HepG2 (cell line): ENCODE measurements around the gene CTF1. TPM values are rescaled to one million over a fixed set of nuclear protein-coding genes. Genes with fewer than 3 reads are reported as not detected.

Source experiments
- CBX1 ChIP-seq: IDR thresholded peaks from one replicate; pipeline ENCODE4 v1.6.1; 2016; ENCODE audit warnings: antibody characterized with exemption, low read depth
- CENPX ChIP-seq: sonication (generic); formaldehyde crosslinking; IDR thresholded peaks from 2 replicates; pipeline ENCODE4 v1.9.0; 2021; ENCODE audit warnings: mild to moderate bottlenecking, missing genetic modification reagents, moderate library complexity
- EEA1 ChIP-seq: sonication (generic); formaldehyde crosslinking; IDR thresholded peaks from 2 replicates; pipeline ENCODE4 v1.5.1; 2020; ENCODE audit warnings: mild to moderate bottlenecking, missing genetic modification reagents, borderline replicate concordance
- GATAD2A ChIP-seq: IDR thresholded peaks from 2 replicates; pipeline ENCODE4 v1.6.1; 2016
- KDM2A ChIP-seq: sonication (generic); formaldehyde crosslinking; IDR thresholded peaks from 2 replicates; pipeline ENCODE4 v1.4.0; 2020; ENCODE audit warnings: low read depth, missing genetic modification reagents, borderline replicate concordance
- MEIS1 ChIP-seq: sonication (generic); formaldehyde crosslinking; IDR thresholded peaks from 2 replicates; pipeline ENCODE4 v1.9.0; 2021; ENCODE audit warnings: mild to moderate bottlenecking, missing genetic modification reagents, moderate library complexity, borderline replicate concordance
- MXD4 ChIP-seq: IDR thresholded peaks from 2 replicates; pipeline ENCODE4 v1.6.1; 2016; ENCODE audit warnings: mild to moderate bottlenecking, missing biosample characterization, missing genetic modification reagents
- RFX1 ChIP-seq: fragments of 450-650 bp; IDR thresholded peaks from 2 replicates; pipeline ENCODE4 v1.6.1; 2017
- SALL2 ChIP-seq: sonication (generic); formaldehyde crosslinking; IDR thresholded peaks from 2 replicates; pipeline ENCODE4 v1.8.1; 2023; ENCODE audit warnings: mild to moderate bottlenecking, missing genetic modification reagents, inconsistent platforms
- YEATS4 ChIP-seq: sonication (generic); formaldehyde crosslinking; IDR thresholded peaks from 2 replicates; pipeline ENCODE4 v1.4.0; 2020; ENCODE audit warnings: missing genetic modification reagents, borderline replicate concordance
- ZIK1 ChIP-seq: sonication (generic); formaldehyde crosslinking; IDR thresholded peaks from 2 replicates; pipeline ENCODE4 v1.5.0; 2020; ENCODE audit warnings: mild to moderate bottlenecking, low read depth, missing genetic modification reagents, borderline replicate concordance
- ZNF20 ChIP-seq: sonication (generic); formaldehyde crosslinking; IDR thresholded peaks from 2 replicates; pipeline ENCODE4 v1.4.0; 2020; ENCODE audit warnings: mild to moderate bottlenecking, moderate library complexity, missing genetic modification reagents
- ZNF354B ChIP-seq: sonication (generic); formaldehyde crosslinking; IDR thresholded peaks from 2 replicates; pipeline ENCODE4 v1.8.0; 2022; ENCODE audit warnings: mild to moderate bottlenecking, missing genetic modification reagents
- ZNF570 ChIP-seq: sonication (generic); formaldehyde crosslinking; IDR thresholded peaks from 2 replicates; pipeline ENCODE4 v1.4.0; 2020; ENCODE audit warnings: mild to moderate bottlenecking, missing genetic modification reagents, borderline replicate concordance
- ZNF619 ChIP-seq: sonication (generic); formaldehyde crosslinking; IDR thresholded peaks from 2 replicates; pipeline ENCODE4 v1.4.0; 2020; ENCODE audit warnings: mild to moderate bottlenecking, missing genetic modification reagents
- ZNF773 ChIP-seq: sonication (generic); formaldehyde crosslinking; IDR thresholded peaks from 2 replicates; pipeline ENCODE4 v1.4.0; 2020; ENCODE audit warnings: missing genetic modification reagents, borderline replicate concordance
- ZNF788 ChIP-seq: sonication (generic); formaldehyde crosslinking; IDR thresholded peaks from 2 replicates; pipeline ENCODE4 v1.5.0; 2020; ENCODE audit warnings: mild to moderate bottlenecking, missing genetic modification reagents, borderline replicate concordance
- ZSCAN21 ChIP-seq: sonication (generic); formaldehyde crosslinking; IDR thresholded peaks from 2 replicates; pipeline ENCODE4 v1.8.0; 2022; ENCODE audit warnings: mild to moderate bottlenecking, missing genetic modification reagents, moderate library complexity, borderline replicate concordance
- polyA plus RNA-seq, 8 experiments: library from polyadenylated mRNA; depleted of rRNA in 3 of 8; stranded (reverse) in 7 of 8; unstranded in 1 of 8; fragments of >200 nt; fragmentation: Illumina TruSeq in 4 of 8; extraction: Trizol in 4 of 8; gene quantifications; 2 replicates each; pipeline versions ENCODE4 v1.2.1 to v1.2.3, GENCODE V29; 2011 to 2016; ENCODE audit warnings: low read depth in 4 of 8, missing spikeins in 1 of 8, mixed read lengths in 1 of 8; ENCODE audit not compliant: insufficient read depth in 1 of 8
- total RNA-seq, 5 experiments: library from RNA; depleted of rRNA; stranded (reverse); fragments of >200 nt; fragmentation: Illumina TruSeq; extraction: Trizol; gene quantifications; 2 replicates each; pipeline ENCODE4 v1.2.3, GENCODE V29; 2016; ENCODE audit warnings: low read depth in 1 of 5
- TF ChIP-seq, protein P1 (sequence below): sonication (generic); formaldehyde crosslinking; IDR thresholded peaks from 2 replicates; pipeline ENCODE4 v1.4.0; 2020; ENCODE audit warnings: missing genetic modification reagents
- TF ChIP-seq, protein P2 (sequence below): sonication (generic); formaldehyde crosslinking; IDR thresholded peaks from 2 replicates; pipeline ENCODE4 v1.5.1; 2020; ENCODE audit warnings: mild to moderate bottlenecking, missing genetic modification reagents
- TF ChIP-seq, protein P3 (sequence below): sonication (generic); formaldehyde crosslinking; IDR thresholded peaks from 2 replicates; pipeline ENCODE4 v1.4.0; 2020; ENCODE audit warnings: missing genetic modification reagents

Gene CTF1
- total and polyA plus RNA-seq, 2 of the 13 experiments (the other 11 are each of a cell fraction or from before 2014, with no cell fraction given) = 0.13 to 1.8 TPM

DNA sequence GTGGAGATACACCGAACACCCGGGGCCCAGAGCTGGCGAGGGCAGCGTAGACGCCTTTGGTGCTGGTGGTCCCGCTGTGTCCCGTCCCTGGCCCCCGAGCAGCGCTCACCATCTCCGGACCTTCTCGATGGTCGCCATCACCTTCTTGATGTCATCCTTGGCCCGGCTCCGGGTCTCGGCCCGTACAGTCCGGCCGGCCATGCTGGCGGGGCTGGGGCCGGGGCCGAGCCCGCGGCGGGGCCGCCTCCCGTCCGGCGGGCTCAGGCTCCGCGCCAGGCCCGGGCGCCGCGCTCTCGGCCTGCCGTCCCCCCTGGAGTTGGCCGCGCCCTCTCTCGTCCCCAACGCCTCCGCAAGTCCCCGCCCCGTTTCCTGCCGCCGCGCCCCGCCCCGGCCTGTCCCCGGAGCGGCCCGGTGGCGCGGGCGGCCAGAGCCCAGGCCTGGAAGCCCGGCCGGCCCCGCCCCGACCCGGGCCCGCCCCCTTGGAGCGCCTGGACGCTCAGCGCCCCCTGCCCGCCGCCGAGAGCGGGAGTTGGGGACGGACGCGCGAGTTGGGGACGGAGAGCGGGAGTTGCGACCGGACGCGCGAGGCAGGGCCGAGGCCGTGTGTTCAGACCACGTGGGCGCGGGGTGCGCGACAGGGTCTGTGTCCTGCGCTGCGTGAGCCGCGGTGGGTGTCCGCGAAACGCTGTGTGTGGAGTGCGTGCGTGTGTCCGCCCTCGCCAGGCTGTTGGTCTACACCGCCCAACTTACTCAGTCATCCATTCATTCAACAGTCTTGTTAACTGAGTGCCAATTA, 2.5 kb upstream of the CTF1 start, which contains the start of gene BCL7C (continued):
- TF ChIP-seq, protein P1, sequence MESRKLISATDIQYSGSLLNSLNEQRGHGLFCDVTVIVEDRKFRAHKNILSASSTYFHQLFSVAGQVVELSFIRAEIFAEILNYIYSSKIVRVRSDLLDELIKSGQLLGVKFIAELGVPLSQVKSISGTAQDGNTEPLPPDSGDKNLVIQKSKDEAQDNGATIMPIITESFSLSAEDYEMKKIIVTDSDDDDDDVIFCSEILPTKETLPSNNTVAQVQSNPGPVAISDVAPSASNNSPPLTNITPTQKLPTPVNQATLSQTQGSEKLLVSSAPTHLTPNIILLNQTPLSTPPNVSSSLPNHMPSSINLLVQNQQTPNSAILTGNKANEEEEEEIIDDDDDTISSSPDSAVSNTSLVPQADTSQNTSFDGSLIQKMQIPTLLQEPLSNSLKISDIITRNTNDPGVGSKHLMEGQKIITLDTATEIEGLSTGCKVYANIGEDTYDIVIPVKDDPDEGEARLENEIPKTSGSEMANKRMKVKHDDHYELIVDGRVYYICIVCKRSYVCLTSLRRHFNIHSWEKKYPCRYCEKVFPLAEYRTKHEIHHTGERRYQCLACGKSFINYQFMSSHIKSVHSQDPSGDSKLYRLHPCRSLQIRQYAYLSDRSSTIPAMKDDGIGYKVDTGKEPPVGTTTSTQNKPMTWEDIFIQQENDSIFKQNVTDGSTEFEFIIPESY (CRISPR knock-in tag) = peak; percentile 83
- TF ChIP-seq, protein P2, sequence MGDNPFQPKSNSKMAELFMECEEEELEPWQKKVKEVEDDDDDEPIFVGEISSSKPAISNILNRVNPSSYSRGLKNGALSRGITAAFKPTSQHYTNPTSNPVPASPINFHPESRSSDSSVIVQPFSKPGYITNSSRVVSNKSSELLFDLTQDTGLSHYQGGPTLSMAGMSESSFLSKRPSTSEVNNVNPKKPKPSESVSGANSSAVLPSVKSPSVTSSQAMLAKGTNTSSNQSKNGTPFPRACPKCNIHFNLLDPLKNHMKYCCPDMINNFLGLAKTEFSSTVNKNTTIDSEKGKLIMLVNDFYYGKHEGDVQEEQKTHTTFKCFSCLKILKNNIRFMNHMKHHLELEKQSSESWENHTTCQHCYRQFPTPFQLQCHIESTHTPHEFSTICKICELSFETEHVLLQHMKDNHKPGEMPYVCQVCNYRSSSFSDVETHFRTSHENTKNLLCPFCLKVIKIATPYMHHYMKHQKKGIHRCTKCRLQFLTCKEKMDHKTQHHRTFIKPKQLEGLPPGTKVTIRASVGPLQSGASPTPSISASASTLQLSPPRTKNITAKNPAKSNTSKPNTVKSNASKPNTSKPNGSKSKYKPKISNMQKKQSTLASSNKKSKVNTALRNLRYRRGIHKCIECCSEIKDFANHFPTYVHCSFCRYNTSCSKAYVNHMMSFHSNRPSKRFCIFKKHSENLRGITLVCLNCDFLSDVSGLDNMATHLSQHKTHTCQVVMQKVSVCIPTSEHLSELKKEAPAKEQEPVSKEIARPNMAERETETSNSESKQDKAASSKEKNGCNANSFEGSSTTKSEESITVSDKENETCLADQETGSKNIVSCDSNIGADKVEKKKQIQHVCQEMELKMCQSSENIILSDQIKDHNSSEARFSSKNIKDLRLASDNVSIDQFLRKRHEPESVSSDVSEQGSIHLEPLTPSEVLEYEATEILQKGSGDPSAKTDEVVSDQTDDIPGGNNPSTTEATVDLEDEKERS (CRISPR knock-in tag) = peak; percentile 85
- TF ChIP-seq GATAD2A (CRISPR knock-in tag) = peak; percentile 70
- TF ChIP-seq RFX1 = no peak
- TF ChIP-seq MEIS1 (CRISPR knock-in tag) = peak; percentile 81
- TF ChIP-seq KDM2A (CRISPR knock-in tag) = peak; percentile 95
- TF ChIP-seq CENPX = no peak
- peak; percentile 98 for TF ChIP-seq MXD4 (CRISPR knock-in tag)
- TF ChIP-seq ZNF619 (CRISPR knock-in tag) = peak; percentile 93
- peak; percentile 99 for TF ChIP-seq ZNF773 (CRISPR knock-in tag)
- TF ChIP-seq SALL2 (CRISPR knock-in tag) = peak; percentile 93; the same call in 1 of the 2 replicates
- TF ChIP-seq ZSCAN21 (CRISPR knock-in tag) = peak; percentile 98
- no peak for TF ChIP-seq ZNF20 (CRISPR knock-in tag)
- TF ChIP-seq CBX1 = peak; percentile 79
- TF ChIP-seq ZIK1 = peak; percentile 98
- peak; percentile 86 for TF ChIP-seq YEATS4 (CRISPR knock-in tag)
- TF ChIP-seq ZNF354B (CRISPR knock-in tag) = no peak
- TF ChIP-seq ZNF788 (CRISPR knock-in tag) = peak; percentile 38; the same call in 1 of the 2 replicates
- TF ChIP-seq ZNF570 = no peak
- TF ChIP-seq, protein P3, sequence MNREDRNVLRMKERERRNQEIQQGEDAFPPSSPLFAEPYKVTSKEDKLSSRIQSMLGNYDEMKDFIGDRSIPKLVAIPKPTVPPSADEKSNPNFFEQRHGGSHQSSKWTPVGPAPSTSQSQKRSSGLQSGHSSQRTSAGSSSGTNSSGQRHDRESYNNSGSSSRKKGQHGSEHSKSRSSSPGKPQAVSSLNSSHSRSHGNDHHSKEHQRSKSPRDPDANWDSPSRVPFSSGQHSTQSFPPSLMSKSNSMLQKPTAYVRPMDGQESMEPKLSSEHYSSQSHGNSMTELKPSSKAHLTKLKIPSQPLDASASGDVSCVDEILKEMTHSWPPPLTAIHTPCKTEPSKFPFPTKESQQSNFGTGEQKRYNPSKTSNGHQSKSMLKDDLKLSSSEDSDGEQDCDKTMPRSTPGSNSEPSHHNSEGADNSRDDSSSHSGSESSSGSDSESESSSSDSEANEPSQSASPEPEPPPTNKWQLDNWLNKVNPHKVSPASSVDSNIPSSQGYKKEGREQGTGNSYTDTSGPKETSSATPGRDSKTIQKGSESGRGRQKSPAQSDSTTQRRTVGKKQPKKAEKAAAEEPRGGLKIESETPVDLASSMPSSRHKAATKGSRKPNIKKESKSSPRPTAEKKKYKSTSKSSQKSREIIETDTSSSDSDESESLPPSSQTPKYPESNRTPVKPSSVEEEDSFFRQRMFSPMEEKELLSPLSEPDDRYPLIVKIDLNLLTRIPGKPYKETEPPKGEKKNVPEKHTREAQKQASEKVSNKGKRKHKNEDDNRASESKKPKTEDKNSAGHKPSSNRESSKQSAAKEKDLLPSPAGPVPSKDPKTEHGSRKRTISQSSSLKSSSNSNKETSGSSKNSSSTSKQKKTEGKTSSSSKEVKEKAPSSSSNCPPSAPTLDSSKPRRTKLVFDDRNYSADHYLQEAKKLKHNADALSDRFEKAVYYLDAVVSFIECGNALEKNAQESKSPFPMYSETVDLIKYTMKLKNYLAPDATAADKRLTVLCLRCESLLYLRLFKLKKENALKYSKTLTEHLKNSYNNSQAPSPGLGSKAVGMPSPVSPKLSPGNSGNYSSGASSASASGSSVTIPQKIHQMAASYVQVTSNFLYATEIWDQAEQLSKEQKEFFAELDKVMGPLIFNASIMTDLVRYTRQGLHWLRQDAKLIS = peak; percentile 40; the same call in 1 of the 2 replicates
- TF ChIP-seq EEA1 = peak; percentile 98; the same call in 1 of the 2 replicates
